Panc1 (cell line): ENCODE results near the gene ORMDL2.

Source experiments
- POLR2AphosphoS5 ChIP-seq: IDR thresholded peaks from 2 replicates; pipeline ENCODE4 v1.6.1; 2012; ENCODE audit warnings: mild to moderate bottlenecking, low read depth, low read length, moderate library complexity
- TF ChIP-seq, protein P1 (sequence below): fragments of 450-650 bp; IDR thresholded peaks from 2 replicates; pipeline ENCODE4 v1.5.1; 2017; ENCODE audit warnings: mild to moderate bottlenecking

DNA sequence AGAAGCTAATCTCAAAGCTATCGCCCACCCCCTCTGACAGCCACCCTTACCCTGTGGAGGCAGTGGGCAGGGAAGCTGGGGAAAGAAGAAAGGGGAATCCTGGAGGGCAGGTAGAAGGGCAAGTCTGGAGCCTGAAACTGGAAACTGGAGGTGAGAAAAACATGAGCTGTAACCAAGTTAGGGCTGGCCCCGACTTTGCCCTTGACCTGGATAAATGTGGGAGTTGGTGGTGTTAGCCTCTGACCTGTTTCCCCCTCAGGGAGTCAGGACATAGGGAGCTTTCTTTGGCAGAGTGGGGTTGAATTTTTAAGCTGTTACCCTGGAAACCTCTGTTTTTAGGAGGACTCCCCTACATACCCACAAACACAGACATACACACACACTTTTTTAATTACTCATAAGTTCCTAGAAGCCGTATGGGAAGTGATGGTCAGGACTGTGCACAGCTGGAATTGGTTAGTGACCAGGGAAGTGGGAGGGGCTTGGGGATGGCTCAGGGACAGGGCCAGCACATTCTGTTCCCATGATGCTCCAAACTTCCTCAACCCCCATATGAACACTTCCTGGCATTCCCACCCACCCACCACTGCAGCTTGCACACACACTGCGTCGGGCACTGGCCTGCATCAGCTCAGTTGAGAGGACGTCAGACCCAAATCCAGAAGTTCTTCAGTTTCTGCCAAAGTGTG is 29.9 kb downstream of the ORMDL2 start:
- TF ChIP-seq, protein P1, sequence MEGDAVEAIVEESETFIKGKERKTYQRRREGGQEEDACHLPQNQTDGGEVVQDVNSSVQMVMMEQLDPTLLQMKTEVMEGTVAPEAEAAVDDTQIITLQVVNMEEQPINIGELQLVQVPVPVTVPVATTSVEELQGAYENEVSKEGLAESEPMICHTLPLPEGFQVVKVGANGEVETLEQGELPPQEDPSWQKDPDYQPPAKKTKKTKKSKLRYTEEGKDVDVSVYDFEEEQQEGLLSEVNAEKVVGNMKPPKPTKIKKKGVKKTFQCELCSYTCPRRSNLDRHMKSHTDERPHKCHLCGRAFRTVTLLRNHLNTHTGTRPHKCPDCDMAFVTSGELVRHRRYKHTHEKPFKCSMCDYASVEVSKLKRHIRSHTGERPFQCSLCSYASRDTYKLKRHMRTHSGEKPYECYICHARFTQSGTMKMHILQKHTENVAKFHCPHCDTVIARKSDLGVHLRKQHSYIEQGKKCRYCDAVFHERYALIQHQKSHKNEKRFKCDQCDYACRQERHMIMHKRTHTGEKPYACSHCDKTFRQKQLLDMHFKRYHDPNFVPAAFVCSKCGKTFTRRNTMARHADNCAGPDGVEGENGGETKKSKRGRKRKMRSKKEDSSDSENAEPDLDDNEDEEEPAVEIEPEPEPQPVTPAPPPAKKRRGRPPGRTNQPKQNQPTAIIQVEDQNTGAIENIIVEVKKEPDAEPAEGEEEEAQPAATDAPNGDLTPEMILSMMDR: no peak
- no peak for TF ChIP-seq POLR2AphosphoS5
